OCI-LY1 (cell line): ENCODE measurements around the gene BPTF.

ENCODE experiments used
- H2AFZ ChIP-seq: fragments of 200-600 bp; sonication (generic), shearing (Covaris generic); 2 replicates; pipeline ENCODE4 v1.6.0; 2014; ENCODE audit warnings: antibody characterized with exemption, mild to moderate bottlenecking, low read length
- H3F3A ChIP-seq: fragments of 200-600 bp; sonication (generic), shearing (Covaris generic); 2 replicates; pipeline ENCODE4 v1.6.0; 2014; ENCODE audit warnings: mild to moderate bottlenecking, antibody characterized with exemption, low read length, moderate library complexity; ENCODE audit not compliant: insufficient read depth
- H3K27ac ChIP-seq: fragments of 200-600 bp; sonication (generic); 2 replicates; pipeline ENCODE4 v1.5.1; 2014; ENCODE audit warnings: low read length, mixed run types, mild to moderate bottlenecking, low read depth; ENCODE audit not compliant: poor library complexity, severe bottlenecking
- H3K27me3 ChIP-seq: fragments of 200-600 bp; sonication (generic); 2 replicates; pipeline ENCODE4 v1.6.0; 2014; ENCODE audit warnings: antibody characterized with exemption, mild to moderate bottlenecking, low read length, moderate library complexity; ENCODE audit not compliant: insufficient read depth
- H3K36me3 ChIP-seq: fragments of 200-600 bp; sonication (generic); 2 replicates; pipeline ENCODE4 v1.6.1; 2014; ENCODE audit warnings: mild to moderate bottlenecking, antibody characterized with exemption, low read length, moderate library complexity, mixed read lengths; ENCODE audit not compliant: insufficient read depth
- H3K4me1 ChIP-seq: fragments of 200-600 bp; sonication (generic); 2 replicates; pipeline ENCODE4 v1.5.1; 2014; ENCODE audit warnings: mild to moderate bottlenecking, low read length, moderate library complexity; ENCODE audit not compliant: insufficient read depth, severe bottlenecking
- H3K4me2 ChIP-seq: fragments of 200-600 bp; sonication (generic), shearing (Covaris generic); 2 replicates; pipeline ENCODE4 v1.6.1; 2014; ENCODE audit warnings: low read length
- H3K4me3 ChIP-seq: fragments of 200-600 bp; sonication (generic); 2 replicates; pipeline ENCODE4 v1.5.1; 2014; ENCODE audit warnings: low read length, low read depth, mild to moderate bottlenecking, mixed read lengths; ENCODE audit not compliant: poor library complexity, severe bottlenecking
- H3K79me2 ChIP-seq: fragments of 200-600 bp; shearing (Covaris generic); 2 replicates; pipeline ENCODE4 v1.6.1; 2016; ENCODE audit warnings: mixed run types, low read length, mixed read lengths; ENCODE audit not compliant: insufficient read depth
- H3K9ac ChIP-seq: fragments of 200-600 bp; sonication (generic), shearing (Covaris generic); 2 replicates; pipeline ENCODE4 v1.6.1; 2014; ENCODE audit warnings: mild to moderate bottlenecking, low read length, mixed read lengths
- H3K9me2 ChIP-seq: fragments of 200-600 bp; sonication (generic), shearing (Covaris generic); 2 replicates; pipeline ENCODE4 v1.6.1; 2014; ENCODE audit warnings: low read depth, mild to moderate bottlenecking, low read length, mixed read lengths
- H3K9me3 ChIP-seq: fragments of 200-600 bp; shearing (Covaris generic); 2 replicates; pipeline ENCODE4 v1.6.1; 2014; ENCODE audit warnings: low read length, mixed read lengths
- H4K20me1 ChIP-seq: fragments of 200-600 bp; sonication (generic), shearing (Covaris generic); 2 replicates; pipeline ENCODE4 v1.6.0; 2016; ENCODE audit warnings: mild to moderate bottlenecking, low read length; ENCODE audit not compliant: insufficient read depth
- EZH2 ChIP-seq: fragments of 200-600 bp; sonication (generic), shearing (Covaris generic); IDR thresholded peaks from 2 replicates; pipeline ENCODE4 v1.8.0; 2017; ENCODE audit warnings: borderline replicate concordance, mixed run types, mild to moderate bottlenecking, antibody characterized with exemption, low read length, moderate library complexity, mixed read lengths
- TF ChIP-seq, protein P1 (sequence below): fragments of 200-600 bp; sonication (generic), shearing (Covaris generic); IDR thresholded peaks from 2 replicates; pipeline ENCODE4 v1.5.1; 2017; ENCODE audit warnings: mild to moderate bottlenecking, antibody characterized with exemption, low read length, moderate library complexity, mixed read lengths

The BPTF gene

DNA sequence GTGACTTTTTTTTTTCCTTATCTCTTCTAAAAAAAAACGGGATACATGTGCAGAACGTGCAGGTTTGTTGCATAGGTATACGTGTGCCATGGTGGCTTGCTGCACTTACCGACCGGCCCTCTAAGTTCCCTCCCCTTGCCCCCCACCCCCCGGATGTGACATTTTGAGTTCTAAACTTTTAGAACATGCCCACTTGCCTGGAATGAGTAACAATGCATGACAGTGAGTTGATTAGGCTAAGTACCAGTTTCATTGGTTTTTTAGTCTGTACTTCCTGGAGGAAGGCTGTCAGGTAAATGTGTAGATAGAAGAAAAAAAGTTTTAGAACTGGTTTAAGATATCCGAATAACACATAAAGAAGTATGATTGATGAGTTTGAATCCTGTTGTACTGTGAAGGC lies 4.0 kb downstream of the BPTF start:
- Histone ChIP-seq H4K20me1 (no peaks in the 10 kb centered on the region), H3K4me2 (peak overlapping the region; percentile 92), H2AFZ (no peak overlapping the region), H3K9ac (no peak overlapping the region; the same call in 1 of the 2 replicates), H3K27ac (peak overlapping the region; percentile 90), H3K79me2 (peaks cover 79% of the 10 kb centered on the region), H3K4me3 (peak overlapping the region; percentile 87), H3K9me2 (no peaks in the 10 kb centered on the region), H3K4me1 (peaks cover 53% of the 10 kb centered on the region), H3K9me3 (no peaks in the 10 kb centered on the region), H3F3A (no peaks in the 10 kb centered on the region), H3K36me3 (peaks cover 29% of the 10 kb centered on the region), H3K27me3 (no peaks in the 10 kb centered on the region)
- TF ChIP-seq, protein P1, sequence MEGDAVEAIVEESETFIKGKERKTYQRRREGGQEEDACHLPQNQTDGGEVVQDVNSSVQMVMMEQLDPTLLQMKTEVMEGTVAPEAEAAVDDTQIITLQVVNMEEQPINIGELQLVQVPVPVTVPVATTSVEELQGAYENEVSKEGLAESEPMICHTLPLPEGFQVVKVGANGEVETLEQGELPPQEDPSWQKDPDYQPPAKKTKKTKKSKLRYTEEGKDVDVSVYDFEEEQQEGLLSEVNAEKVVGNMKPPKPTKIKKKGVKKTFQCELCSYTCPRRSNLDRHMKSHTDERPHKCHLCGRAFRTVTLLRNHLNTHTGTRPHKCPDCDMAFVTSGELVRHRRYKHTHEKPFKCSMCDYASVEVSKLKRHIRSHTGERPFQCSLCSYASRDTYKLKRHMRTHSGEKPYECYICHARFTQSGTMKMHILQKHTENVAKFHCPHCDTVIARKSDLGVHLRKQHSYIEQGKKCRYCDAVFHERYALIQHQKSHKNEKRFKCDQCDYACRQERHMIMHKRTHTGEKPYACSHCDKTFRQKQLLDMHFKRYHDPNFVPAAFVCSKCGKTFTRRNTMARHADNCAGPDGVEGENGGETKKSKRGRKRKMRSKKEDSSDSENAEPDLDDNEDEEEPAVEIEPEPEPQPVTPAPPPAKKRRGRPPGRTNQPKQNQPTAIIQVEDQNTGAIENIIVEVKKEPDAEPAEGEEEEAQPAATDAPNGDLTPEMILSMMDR = no peak
- TF ChIP-seq EZH2 = no peak

DNA sequence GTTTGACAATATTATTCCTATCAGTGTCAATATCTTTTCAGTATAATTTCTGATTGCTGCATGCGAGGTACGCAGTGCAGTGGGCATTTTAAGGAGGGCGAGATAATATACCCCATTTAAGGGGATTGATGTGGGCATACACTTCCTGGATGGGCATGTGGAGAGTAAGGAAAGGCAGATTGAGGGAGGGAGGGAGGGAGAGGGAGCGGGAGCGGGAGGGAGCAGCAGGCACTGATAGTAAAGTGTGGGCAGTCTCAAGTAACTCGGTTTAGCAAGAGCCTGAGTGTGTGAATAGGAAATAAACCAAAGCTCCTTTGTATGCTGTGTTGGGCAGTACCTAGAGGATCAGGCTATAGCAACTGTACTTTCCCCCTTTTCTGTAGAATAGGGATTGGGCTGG lies 5.1 kb downstream of the BPTF start:
- H3K27ac ChIP-seq = peak overlapping the region; percentile 21
- H3K9ac ChIP-seq = no peak overlapping the region; the same call in 1 of the 2 replicates
- H3K4me2 ChIP-seq = peak overlapping the region; percentile 92
- TF ChIP-seq, protein P1 = no peak
- no peak for TF ChIP-seq EZH2
- peaks cover 90% of the 10 kb centered on the region for H3K79me2 ChIP-seq
- H3K36me3 ChIP-seq = peaks cover 35% of the 10 kb centered on the region
- H2AFZ ChIP-seq = no peak overlapping the region
- H4K20me1 ChIP-seq = no peaks in the 10 kb centered on the region
- H3K9me2 ChIP-seq = no peaks in the 10 kb centered on the region
- H3K9me3 ChIP-seq = no peaks in the 10 kb centered on the region
- peaks cover 57% of the 10 kb centered on the region for H3K4me1 ChIP-seq
- no peaks in the 10 kb centered on the region for H3F3A ChIP-seq
- H3K27me3 ChIP-seq = no peaks in the 10 kb centered on the region
- peak overlapping the region; percentile 87 for H3K4me3 ChIP-seq

DNA sequence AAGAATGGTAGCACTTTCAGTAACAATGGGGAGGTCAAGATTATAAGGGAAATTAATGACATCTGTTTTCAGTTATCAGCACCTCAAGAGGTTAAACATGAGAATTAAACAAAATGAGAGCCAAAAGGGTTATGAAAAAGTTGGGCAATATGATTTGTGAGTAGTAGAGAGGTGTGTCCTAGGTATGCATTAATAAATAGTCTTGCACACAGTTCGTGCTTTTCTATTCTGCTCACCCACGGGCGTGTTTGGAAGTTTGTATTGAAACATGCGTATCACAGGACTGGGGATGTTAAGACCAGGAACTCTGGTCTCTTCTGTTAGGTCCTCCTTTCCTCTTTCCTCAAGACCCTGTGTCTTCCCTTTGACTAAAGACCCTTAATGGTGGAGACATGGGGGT lies 6.0 kb downstream of the BPTF start:
- Histone ChIP-seq H3K4me2 (peak overlapping the region; percentile 12; the same call in 1 of the 2 replicates), H3K36me3 (peaks cover 35% of the 10 kb centered on the region), H3K4me1 (peaks cover 65% of the 10 kb centered on the region), H3K27ac (no peak overlapping the region), H3K9ac (no peak overlapping the region), H2AFZ (no peak overlapping the region), H3K4me3 (no peak overlapping the region), H3F3A (no peaks in the 10 kb centered on the region), H3K27me3 (no peaks in the 10 kb centered on the region), H3K79me2 (peaks cover 99% of the 10 kb centered on the region), H3K9me2 (no peaks in the 10 kb centered on the region), H3K9me3 (no peaks in the 10 kb centered on the region), H4K20me1 (no peaks in the 10 kb centered on the region)
- no peak for TF ChIP-seq EZH2
- TF ChIP-seq, protein P1 = no peak
